A549 treated with AZD9567 at 1 μM for 4 hours (cell line): ENCODE data around the gene ZMAT3. TPM values are rescaled to one million over a fixed set of nuclear protein-coding genes. Genes with fewer than 3 reads are reported as not detected.

Source experiments
- total RNA-seq: library from RNA; stranded (reverse); fragments of 200-300 nt; extraction: Qiagen RNA extraction; gene quantifications from 5 replicates; pipeline ENCODE4 v1.2.3, GENCODE V29; 2022; ENCODE audit not compliant: insufficient read depth

The ZMAT3 gene, protein sequence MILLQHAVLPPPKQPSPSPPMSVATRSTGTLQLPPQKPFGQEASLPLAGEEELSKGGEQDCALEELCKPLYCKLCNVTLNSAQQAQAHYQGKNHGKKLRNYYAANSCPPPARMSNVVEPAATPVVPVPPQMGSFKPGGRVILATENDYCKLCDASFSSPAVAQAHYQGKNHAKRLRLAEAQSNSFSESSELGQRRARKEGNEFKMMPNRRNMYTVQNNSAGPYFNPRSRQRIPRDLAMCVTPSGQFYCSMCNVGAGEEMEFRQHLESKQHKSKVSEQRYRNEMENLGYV
- total RNA-seq = 5.1 to 7.9 TPM (median 6.5 TPM) in 5 replicates

DNA sequence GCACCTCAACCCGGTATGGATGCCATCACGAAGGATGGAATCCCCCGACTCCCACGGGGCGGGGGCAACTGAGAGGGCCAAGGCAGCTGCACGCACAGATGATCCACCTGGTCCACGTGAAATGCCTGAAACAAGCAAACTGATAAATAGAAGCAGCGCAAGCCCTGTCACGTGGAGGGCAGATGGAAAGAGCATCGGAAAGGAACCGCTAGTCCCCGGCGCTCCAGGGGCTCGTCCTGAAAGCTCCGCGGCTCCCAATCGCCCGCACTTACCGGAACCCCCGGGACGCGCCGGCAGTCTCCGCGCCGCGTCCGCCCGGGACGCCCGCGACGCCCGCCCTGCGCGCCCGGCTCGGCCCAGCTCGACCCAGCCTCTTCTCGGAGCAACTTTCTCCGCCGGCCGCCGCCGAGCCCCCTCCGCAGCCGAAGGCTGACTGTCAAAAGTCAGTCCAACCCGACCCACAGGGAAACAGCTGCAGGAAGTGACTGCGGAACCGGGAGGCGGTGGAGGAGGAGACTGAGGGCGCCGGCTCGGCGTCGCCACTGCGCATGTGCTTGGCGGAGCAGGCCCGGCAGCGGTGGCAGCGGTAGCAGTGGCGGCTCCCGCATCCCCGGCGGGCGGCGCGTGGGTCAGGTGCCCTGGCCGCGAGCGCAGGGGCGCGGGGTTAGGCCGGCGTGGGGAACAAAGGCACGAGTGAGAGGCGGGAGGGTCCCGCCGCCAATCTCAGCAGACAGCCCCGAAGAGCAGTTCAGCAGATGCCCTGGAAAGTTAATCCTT is at the start of gene ZMAT3:
Gene ZMAT3 (minus strand): TSS at position 487 of the 777 bp plus-strand sequence. CDS start 4,057 bp downstream, outside the sequence.

Other genes starting within 250 kb of the ZMAT3 start
- 5.8 to 29.3 TPM (median 7.5 TPM) in 5 replicates for gene PIK3CA, start 76.5 kb upstream of the ZMAT3 start, total RNA-seq
- 1.1 to 1.5 TPM (median 1.3 TPM) in 4 of 5 replicates, not detected in the other for gene KCNMB3, start 179.3 kb upstream of the ZMAT3 start, total RNA-seq